HG03064 (cell line): ENCODE results near the gene FAM171A2.
"Not testable (repeated sequence)": the region's sequence is repeated elsewhere in the genome, so short reads cannot be mapped to it uniquely, and the experiment has no call there.

Source experiments
- ATAC-seq: cut with Tn5 transposase; IDR thresholded peaks from one replicate; pipeline ENCODE4 v1.9.1; 2021; ENCODE audit warnings: low read depth; ENCODE audit not compliant: unreplicated experiment

FAM171A2 gene

DNA sequence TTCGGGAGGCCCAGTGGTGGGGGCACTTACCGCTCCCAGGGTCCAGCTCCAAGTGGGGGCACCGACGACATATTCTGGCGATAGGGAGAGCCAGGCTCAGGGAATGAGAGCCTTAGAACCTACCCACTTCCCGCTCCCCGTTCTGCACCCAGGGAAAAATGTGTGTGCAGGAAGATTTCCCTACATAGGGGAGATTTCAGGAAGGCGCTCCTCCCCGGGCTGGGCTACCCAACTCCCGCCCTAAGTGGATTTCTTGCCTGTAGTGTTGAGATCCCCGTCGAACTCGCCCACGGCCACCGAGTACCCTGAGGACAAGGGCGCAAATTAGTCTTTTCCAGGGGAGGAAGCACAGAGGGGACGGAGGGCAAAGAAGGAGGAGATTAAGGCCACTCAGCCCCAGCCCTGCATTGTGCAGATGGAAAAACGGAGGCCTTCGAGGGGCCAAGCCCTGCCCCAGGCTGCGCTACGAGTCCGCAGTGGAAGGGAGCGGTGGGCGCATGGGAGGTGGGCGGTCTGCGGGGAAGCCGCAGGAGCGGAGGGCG is 20.7 kb upstream of the FAM171A2 start:
- ATAC-seq: no peak

DNA sequence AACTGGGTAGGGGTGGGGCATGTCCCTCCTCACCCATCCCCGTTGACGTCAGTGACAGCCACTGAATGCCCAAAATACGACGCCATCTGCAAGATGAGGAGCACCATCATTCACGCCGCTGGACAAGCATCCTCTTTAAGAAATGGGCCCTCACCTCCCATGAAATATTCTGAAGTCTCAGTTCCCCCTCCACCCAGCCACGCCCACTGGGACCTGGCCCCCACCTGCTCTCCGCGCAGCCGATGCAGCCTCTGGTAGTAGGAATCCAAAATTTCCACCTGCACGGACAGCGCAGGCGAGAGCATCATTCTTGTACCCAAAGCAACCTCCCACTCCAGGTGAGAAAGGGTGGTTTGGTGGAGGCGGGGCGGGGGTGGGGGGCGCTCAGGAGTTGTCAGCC is 20.2 kb upstream of the FAM171A2 start:
- ATAC-seq: no peak

DNA sequence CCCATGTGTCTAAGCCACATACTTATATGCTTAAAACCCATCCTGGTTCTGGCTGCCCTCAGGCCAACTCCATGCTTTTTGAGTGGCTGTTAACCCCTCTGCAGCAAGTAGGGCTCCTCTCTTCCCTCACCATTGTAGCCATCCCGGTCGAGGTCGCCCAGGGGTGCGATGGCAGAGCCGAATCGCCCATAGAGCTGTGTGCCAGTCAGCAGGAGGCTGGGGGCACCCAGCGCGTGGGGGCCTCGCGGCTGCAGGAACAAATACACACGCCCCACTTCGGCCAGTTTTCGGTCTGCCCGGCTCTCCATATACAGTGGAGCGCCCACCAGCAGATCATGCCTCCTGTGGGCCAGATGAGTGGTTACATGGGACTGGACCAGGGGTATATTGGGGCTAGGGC is 19.7 kb upstream of the FAM171A2 start:
- no peak for ATAC-seq

GRCh38 chr17:44382917-44383316 is 19.3 kb upstream of the FAM171A2 start:
- ATAC-seq: no peak

DNA sequence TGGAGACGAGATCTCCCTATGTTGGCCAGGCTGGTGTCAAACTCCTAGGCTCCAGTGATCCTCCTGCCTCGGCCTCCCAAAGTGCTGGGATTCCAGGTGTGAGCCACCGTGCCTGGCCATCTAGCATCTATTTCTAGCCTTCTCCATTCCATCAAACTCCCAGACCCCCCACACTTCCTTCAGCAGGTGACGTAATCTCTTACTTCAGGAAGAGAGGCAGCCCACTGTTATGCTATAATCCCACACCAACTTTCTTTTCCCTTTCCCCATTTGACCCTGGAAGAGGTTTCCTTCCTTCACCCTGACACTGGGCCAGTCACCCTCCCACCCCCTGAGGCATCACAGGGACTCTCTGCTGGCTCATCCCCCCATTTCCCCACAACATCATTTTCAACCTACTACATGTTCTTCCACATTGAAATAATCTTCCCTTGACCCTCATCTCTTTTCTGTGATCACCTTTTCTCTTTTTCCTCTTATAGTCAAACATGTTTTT is 18.2 kb upstream of the FAM171A2 start:
- no peak for ATAC-seq

GRCh38 chr17:44380767-44381166 is 17.1 kb upstream of the FAM171A2 start:
- ATAC-seq: no peak

DNA sequence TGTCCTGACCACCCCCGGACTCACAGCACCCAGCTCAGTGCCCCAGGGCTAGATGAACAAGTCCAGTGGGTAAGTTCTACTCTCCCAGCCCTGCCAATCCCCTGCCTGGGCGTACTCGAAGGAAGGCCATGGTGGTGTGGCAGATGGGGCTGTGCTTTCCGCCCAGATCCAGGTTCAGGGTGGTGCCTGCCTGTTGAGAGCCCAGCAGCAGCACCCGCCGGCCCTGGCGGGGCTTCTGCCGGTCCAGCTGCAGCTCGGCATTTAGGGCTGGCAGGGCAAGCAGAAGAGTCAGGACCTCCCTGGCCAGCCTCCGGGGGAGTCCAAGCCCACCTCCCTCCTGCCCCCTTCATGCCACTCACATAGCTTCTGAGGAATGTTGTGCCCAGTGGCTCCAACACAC is 16.2 kb upstream of the FAM171A2 start:
- ATAC-seq: no peak

- ATAC-seq: no peak
These were observed 14.6 kb upstream of the FAM171A2 start for GRCh38 chr17:44378171-44378705.

DNA sequence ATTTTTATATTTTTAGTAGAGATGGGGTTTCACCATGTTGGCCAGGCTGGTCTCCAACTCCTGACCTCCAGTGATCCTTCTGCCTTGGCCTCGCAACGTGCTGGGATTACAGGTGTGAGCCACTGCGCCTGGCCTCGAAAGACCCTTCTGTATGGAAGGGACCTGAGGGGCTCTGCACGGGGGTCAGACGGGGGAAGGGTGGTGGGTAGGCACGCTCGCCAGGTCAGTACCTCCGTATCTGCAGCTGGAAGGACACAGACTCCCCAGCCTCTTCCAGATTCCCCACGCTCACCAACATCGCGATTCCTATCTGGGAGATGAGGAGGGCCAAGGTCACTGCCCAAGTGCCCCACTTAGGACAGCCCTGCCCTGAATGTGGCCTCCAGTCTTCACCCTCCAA is 13.1 kb upstream of the FAM171A2 start:
- ATAC-seq: no peak

- no peak for ATAC-seq
These were observed 12.5 kb upstream of the FAM171A2 start for GRCh38 chr17:44376124-44376523.

DNA sequence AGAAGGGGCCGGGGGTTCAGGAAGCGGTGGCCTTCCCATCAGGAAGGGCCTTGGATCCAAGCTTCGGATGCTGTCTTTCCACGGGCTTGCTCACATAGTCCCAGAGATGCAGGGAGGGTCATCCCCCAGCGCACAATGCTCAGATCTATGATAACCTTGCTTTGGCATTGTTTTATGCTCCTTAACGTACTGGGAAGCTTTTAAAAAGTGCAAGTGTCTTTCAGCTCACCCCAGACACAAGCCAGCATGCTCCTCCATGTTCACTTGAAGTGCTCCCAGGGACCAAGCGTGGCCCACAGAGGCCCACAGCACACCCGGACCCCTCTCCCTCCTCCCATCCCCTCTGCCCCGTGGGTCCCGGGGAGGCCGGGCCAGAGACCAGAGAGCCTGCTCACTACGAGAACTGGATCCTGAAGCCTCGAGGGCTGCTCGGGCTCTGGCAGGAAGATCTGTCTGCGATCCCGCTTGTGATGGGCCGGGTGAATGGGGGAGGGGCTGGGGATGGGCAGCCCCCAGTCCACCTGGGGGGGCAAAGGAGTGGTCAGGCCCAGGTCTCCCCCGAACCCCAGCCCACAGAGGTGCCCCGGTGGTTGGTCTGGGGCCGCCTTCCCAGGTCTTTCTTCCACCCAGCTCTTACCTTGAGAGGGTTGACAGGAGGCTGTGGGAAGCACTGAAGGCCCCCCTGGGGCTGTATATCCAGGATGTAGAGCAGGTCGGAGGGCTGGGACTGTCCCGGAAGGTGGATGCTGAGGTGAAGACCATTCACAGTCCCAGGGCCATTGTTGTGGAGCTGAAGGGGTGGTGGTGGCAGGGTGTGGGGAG is 11.8 kb upstream of the FAM171A2 start:
- no peak for ATAC-seq

GRCh38 chr17:44374306-44375195 is 10.9 kb upstream of the FAM171A2 start:
- no peak for ATAC-seq

DNA sequence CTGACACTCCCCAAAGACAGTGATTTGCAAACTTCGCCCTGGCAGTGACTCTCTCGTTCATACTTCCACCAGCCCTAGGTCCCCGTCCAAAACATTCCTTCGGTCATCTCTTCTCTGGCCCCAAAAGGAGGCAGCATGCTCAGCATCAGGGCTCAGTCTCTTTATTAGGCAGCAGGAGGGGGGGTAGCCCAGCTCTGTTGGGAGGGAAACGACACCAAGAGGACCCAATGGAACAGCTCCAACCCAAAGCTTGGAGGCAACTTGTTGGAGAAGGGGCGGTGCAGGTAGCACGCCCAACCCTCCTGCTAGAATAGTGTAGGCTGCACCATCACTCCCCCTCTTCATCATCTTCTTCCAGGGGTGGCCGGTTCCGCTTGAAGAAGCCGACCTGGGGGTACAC is 8.4 kb upstream of the FAM171A2 start:
- no peak for ATAC-seq

- not testable (repeated sequence) for ATAC-seq
These were observed 5.9 kb upstream of the FAM171A2 start for GRCh38 chr17:44369414-44370023.

DNA sequence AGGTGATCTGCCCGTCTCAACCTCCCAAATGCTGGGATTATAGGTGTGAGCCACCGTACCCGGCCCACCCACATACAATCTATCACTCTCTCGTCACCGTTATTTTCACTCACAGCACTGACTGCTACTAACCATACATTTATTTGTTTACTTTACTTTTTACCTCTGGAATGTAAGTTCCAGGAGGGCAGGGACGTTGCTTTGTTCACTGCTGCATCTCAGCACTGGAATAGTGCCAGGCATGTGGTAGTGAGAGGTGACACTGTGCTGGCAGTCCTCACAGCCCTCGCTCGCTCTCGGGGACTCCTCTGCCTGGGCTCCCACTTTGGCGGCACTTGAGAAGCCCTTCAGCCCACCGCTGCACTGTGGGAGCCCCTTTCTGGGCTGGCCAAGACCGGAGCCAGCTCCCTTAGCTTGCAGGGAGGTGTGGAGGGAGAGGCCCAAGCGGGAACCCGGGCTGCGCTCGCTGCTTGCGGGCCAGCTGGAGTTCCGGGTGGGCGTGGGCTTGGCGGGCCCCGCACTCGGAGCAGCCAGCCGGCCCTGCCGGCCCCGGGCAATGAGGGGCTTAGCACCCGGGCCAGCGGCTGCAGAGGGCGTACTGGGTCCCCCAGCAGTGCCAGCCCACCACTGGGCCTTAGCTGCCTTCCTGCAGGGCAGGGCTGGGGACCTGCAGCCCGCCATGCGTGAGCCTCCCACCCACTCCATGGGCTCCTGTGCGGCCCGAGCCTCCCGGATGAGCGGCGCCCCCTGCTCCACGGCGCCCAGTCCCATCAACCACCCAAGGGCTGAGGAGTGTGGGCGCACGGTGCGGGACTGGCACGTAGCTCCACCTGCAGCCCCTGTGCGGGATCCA is 5.0 kb upstream of the FAM171A2 start:
- ATAC-seq: not testable (repeated sequence)

DNA sequence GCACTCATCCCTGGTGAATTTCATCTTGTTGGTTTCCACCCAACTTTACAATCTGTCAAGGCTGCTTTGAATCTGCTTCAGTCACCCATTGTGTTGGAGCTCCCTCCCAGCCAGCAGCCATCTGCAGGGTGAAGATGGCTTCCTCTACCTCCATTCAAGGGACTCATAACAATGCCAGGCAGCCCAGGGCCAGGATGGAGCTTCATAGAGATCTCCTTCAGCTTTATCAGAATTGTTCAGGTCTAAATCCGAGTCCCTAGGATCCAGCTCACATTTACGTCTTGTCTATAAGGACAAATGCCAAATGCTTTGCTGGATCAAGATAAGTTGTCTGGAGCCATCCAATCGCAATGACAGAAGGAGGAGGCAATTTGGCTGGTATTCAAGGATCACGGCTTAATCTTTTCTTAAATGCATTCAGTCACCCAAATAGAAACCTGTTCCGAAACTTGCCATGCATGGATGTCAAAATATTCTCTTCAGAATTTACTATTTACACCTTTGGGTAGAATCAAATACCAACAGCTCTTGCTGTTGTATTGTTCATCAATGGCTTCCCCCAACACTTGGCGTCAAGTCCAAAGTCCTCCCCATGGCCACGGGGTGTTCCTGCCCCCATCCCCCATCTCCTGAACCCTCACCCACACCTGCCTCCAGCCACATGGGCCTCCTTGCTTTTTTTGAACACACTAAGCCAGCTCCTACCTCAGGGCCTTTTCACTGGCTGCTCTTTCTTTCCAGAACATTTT is 3.8 kb upstream of the FAM171A2 start:
- ATAC-seq: no peak

GRCh38 chr17:44365051-44365450 is 1.4 kb upstream of the FAM171A2 start:
- ATAC-seq: not testable (repeated sequence)

DNA sequence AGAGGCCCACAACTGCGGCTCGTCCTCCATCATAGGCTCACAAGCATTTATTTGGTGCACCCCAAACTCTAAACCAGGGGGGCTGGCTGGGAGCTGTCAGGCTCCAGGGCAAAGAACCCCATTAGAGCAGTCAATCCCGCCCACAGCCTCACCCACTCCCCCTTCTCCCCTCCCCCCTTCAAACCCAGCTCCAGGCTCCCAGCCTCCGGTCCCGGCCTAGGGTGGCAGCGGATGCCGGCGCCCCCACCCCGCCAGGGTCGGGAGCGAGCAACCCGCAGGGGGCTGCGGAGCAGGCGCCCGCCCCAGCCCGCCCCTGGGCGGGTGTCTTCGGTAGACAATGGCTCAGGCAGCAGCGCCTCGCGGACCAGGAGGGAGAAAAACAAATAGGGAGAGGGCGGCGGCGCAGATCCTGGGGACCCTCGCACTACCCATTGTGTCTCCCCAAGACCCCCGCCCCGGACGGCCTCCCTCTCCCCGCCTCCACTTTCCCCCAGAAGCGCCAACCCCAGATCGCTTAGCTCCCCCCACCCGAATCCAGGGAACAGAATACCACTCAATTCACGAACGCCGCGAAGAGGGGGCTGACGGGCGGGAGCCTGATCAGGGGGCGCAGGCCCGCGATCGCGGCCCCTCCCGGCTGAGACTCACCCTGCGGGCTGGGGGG is 572 bp downstream of the FAM171A2 start:
- no peak for ATAC-seq
